HEK293 (cell line): ENCODE data around the gene SLC5A12.

Experiments
- CTCF ChIA-PET: fragments of 350-600 bp; formaldehyde crosslinking; extraction: SDS; loops from one replicate; lab custom pipeline; 2021; ENCODE audit warnings: antibody characterized with exemption; lab: Yijun Ruan, JAX
- POLR2A ChIA-PET: fragments of 300-600 bp; formaldehyde crosslinking; extraction: SDS; loops from one replicate; lab custom pipeline; 2020; ENCODE audit warnings: antibody characterized with exemption, inconsistent platforms; lab: Yijun Ruan, JAX
- H3K27ac ChIP-seq: fragments of 200-500 bp; sonication (Bioruptor generic); 2 replicates; pipeline ENCODE4 v1.5.1; 2014; ENCODE audit warnings: low read depth, low read length, control low read depth, inconsistent platforms; ENCODE audit errors: extremely low read depth
- H3K36me3 ChIP-seq, 2 experiments: fragments of 200-500 bp in 1 of 2; sonication (Bioruptor generic) in 1 of 2; 1 replicate in 1 of 2; 2 replicates in 1 of 2; pipeline ENCODE4 v1.5.1; 2014 to 2017; ENCODE audit warnings: inconsistent platforms in 2 of 2, low read length in 2 of 2; ENCODE audit not compliant: control insufficient read depth in 2 of 2, insufficient read depth in 1 of 2
- H3K4me1 ChIP-seq: fragments of 200-500 bp; sonication (Bioruptor generic); 2 replicates; pipeline ENCODE4 v1.5.1; 2014; ENCODE audit warnings: mild to moderate bottlenecking, low read length, inconsistent platforms; ENCODE audit not compliant: control insufficient read depth, insufficient read depth
- H3K4me3 ChIP-seq: 2 replicates; pipeline ENCODE4 v1.5.1; 2011; ENCODE audit warnings: low read depth, mild to moderate bottlenecking, control low read depth, low read length, moderate library complexity
- H3K9me3 ChIP-seq: fragments of 200-500 bp; sonication (Bioruptor generic); 2 replicates; pipeline ENCODE4 v1.5.1; 2014; ENCODE audit warnings: low read depth, low read length, inconsistent platforms; ENCODE audit not compliant: control insufficient read depth, insufficient read depth
- BCL11A ChIP-seq: fragments of 450-650 bp; formaldehyde crosslinking; IDR thresholded peaks from 2 replicates; pipeline ENCODE4 v1.5.1; 2016; ENCODE audit warnings: low read depth, missing biosample characterization, missing genetic modification characterization
- EGR2 ChIP-seq: fragments of 450-650 bp; formaldehyde crosslinking; IDR thresholded peaks from 2 replicates; pipeline ENCODE4 v1.5.1; 2016; ENCODE audit warnings: low read depth, missing biosample characterization, missing genetic modification characterization
- HOXD13 ChIP-seq: sonication (generic); formaldehyde crosslinking; IDR thresholded peaks from 2 replicates; pipeline ENCODE4 v1.8.0; 2022; ENCODE audit warnings: missing genetic modification reagents, borderline replicate concordance
- KLF8 ChIP-seq: fragments of 450-650 bp; formaldehyde crosslinking; IDR thresholded peaks from 2 replicates; pipeline ENCODE4 v1.5.1; 2016; ENCODE audit warnings: missing biosample characterization, missing genetic modification characterization
- PATZ1 ChIP-seq: fragments of 450-650 bp; formaldehyde crosslinking; IDR thresholded peaks from 2 replicates; pipeline ENCODE4 v1.5.1; 2016; ENCODE audit warnings: missing biosample characterization, missing genetic modification characterization
- SETDB1 ChIP-seq: IDR thresholded peaks from one replicate; pipeline ENCODE4 v1.6.1; 2017; ENCODE audit warnings: mild to moderate bottlenecking, low read length, moderate library complexity, mixed read lengths; ENCODE audit not compliant: insufficient read length
- WT1 ChIP-seq: fragments of 450-650 bp; formaldehyde crosslinking; IDR thresholded peaks from 2 replicates; pipeline ENCODE4 v1.5.1; 2016; ENCODE audit warnings: missing biosample characterization, missing genetic modification characterization
- ZBTB17 ChIP-seq: fragments of 450-650 bp; formaldehyde crosslinking; IDR thresholded peaks from 2 replicates; pipeline ENCODE4 v1.5.1; 2016; ENCODE audit warnings: missing biosample characterization, missing genetic modification characterization
- ZBTB48 ChIP-seq: fragments of 450-650 bp; formaldehyde crosslinking; IDR thresholded peaks from 2 replicates; pipeline ENCODE4 v1.5.1; 2016; ENCODE audit warnings: missing biosample characterization, missing genetic modification characterization
- ZNF112 ChIP-seq: fragments of 450-650 bp; formaldehyde crosslinking; IDR thresholded peaks from 2 replicates; pipeline ENCODE4 v1.5.0; 2017; ENCODE audit warnings: missing biosample characterization, missing genetic modification characterization
- ZNF146 ChIP-seq: fragments of 450-650 bp; formaldehyde crosslinking; IDR thresholded peaks from 2 replicates; pipeline ENCODE4 v1.5.1; 2016; ENCODE audit warnings: missing biosample characterization, missing genetic modification characterization
- ZNF19 ChIP-seq: fragments of 450-650 bp; formaldehyde crosslinking; IDR thresholded peaks from 2 replicates; pipeline ENCODE4; 2016; ENCODE audit warnings: missing biosample characterization, missing genetic modification characterization, low read depth
- ZNF311 ChIP-seq: fragments of 450-650 bp; formaldehyde crosslinking; IDR thresholded peaks from 2 replicates; pipeline ENCODE4 v1.5.1; 2017; ENCODE audit warnings: missing biosample characterization, missing genetic modification characterization, borderline replicate concordance
- ZNF473 ChIP-seq: fragments of 450-650 bp; formaldehyde crosslinking; IDR thresholded peaks from 2 replicates; pipeline ENCODE4 v1.5.1; 2017; ENCODE audit warnings: missing biosample characterization, missing genetic modification characterization
- ZNF561 ChIP-seq: fragments of 450-650 bp; IDR thresholded peaks from 2 replicates; pipeline ENCODE4 v1.5.1; 2018; ENCODE audit warnings: missing biosample characterization, missing genetic modification characterization, borderline replicate concordance
- ZNF610 ChIP-seq: fragments of 450-650 bp; formaldehyde crosslinking; IDR thresholded peaks from 2 replicates; pipeline ENCODE4 v1.5.1; 2016; ENCODE audit warnings: missing biosample characterization, missing genetic modification characterization, borderline replicate concordance
- ZNF621 ChIP-seq: fragments of 450-650 bp; formaldehyde crosslinking; IDR thresholded peaks from 2 replicates; pipeline ENCODE4 v1.5.1; 2017; ENCODE audit warnings: missing biosample characterization, missing genetic modification characterization
- ZNF777 ChIP-seq: fragments of 450-650 bp; formaldehyde crosslinking; IDR thresholded peaks from 2 replicates; pipeline ENCODE4 v1.5.1; 2017; ENCODE audit warnings: missing biosample characterization, missing genetic modification characterization, borderline replicate concordance
- TF ChIP-seq, protein P1 (sequence below): fragments of 450-650 bp; IDR thresholded peaks from 2 replicates; pipeline ENCODE4 v1.5.1; 2018; ENCODE audit warnings: missing biosample characterization, mild to moderate bottlenecking, missing genetic modification characterization
- TF ChIP-seq, protein P2 (sequence below): fragments of 450-650 bp; formaldehyde crosslinking; IDR thresholded peaks from 2 replicates; pipeline ENCODE4 v1.5.1; 2016; ENCODE audit warnings: missing biosample characterization, missing genetic modification characterization

SLC5A12 gene

GRCh38 chr11:26749927-26750326, 28.1 kb upstream of the SLC5A12 start:
- H3K9me3 ChIP-seq, result no peaks in the 10 kb centered on the region
- H3K4me3 ChIP-seq, result no peak overlapping the region
- TF ChIP-seq KLF8 (tag by site-specific recombination) (no peak), ZNF610 (tag by site-specific recombination) (no peak), ZNF146 (tag by site-specific recombination) (no peak), EGR2 (tag by site-specific recombination) (no peak), SETDB1 (no peak), ZNF19 (tag by site-specific recombination) (no peak), BCL11A (tag by site-specific recombination) (no peak), WT1 (no peak), ZNF561 (no peak), ZNF311 (tag by site-specific recombination) (no peak)
- TF ChIP-seq, protein P1, sequence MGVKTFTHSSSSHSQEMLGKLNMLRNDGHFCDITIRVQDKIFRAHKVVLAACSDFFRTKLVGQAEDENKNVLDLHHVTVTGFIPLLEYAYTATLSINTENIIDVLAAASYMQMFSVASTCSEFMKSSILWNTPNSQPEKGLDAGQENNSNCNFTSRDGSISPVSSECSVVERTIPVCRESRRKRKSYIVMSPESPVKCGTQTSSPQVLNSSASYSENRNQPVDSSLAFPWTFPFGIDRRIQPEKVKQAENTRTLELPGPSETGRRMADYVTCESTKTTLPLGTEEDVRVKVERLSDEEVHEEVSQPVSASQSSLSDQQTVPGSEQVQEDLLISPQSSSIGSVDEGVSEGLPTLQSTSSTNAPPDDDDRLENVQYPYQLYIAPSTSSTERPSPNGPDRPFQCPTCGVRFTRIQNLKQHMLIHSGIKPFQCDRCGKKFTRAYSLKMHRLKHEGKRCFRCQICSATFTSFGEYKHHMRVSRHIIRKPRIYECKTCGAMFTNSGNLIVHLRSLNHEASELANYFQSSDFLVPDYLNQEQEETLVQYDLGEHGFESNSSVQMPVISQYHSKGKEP (tag by site-specific recombination), result no peak
- TF ChIP-seq, protein P2, sequence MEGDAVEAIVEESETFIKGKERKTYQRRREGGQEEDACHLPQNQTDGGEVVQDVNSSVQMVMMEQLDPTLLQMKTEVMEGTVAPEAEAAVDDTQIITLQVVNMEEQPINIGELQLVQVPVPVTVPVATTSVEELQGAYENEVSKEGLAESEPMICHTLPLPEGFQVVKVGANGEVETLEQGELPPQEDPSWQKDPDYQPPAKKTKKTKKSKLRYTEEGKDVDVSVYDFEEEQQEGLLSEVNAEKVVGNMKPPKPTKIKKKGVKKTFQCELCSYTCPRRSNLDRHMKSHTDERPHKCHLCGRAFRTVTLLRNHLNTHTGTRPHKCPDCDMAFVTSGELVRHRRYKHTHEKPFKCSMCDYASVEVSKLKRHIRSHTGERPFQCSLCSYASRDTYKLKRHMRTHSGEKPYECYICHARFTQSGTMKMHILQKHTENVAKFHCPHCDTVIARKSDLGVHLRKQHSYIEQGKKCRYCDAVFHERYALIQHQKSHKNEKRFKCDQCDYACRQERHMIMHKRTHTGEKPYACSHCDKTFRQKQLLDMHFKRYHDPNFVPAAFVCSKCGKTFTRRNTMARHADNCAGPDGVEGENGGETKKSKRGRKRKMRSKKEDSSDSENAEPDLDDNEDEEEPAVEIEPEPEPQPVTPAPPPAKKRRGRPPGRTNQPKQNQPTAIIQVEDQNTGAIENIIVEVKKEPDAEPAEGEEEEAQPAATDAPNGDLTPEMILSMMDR (tag by site-specific recombination), result no peak
- no peaks in the 10 kb centered on the region for H3K4me1 ChIP-seq
- ChIA-PET CTCF (no interaction called here), POLR2A (no interaction called here)
- no peak overlapping the region for H3K27ac ChIP-seq
- H3K36me3 ChIP-seq, result no peaks in the 10 kb centered on the region

DNA sequence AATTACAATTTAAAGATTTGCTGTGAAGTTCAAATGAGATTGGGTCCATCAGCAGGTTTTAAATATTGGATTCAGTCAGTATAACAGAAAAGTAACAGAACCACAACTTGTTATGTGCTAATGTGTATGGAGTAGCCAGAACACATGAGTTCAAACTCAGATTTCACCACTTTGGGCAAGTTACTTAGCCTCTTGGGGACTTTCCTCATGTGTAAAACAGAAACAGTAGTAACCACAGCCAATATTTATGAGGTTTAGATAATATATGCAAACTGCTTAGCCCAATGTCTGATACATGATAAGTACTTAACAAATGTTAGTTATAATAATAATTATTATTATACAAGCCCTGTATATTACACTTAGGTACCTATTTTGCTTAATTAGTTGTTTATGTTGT, 21.8 kb upstream of the SLC5A12 start:
- no peak overlapping the region for H3K4me3 ChIP-seq
- H3K9me3 ChIP-seq, result no peaks in the 10 kb centered on the region
- H3K4me1 ChIP-seq, result peaks cover 2% of the 10 kb centered on the region; the same call in 1 of the 2 replicates
- ChIA-PET CTCF (no interaction called here), POLR2A (no interaction called here)
- H3K36me3 ChIP-seq, result no peaks in the 10 kb centered on the region
- H3K27ac ChIP-seq, result no peak overlapping the region
- TF ChIP-seq PATZ1 (tag by site-specific recombination), result no peak

GRCh38 chr11:26742966-26743365, 21.1 kb upstream of the SLC5A12 start:
- Histone ChIP-seq H3K27ac (no peak overlapping the region), H3K4me3 (no peak overlapping the region), H3K9me3 (no peaks in the 10 kb centered on the region), H3K36me3 (no peaks in the 10 kb centered on the region), H3K4me1 (peaks cover 2% of the 10 kb centered on the region; the same call in 1 of the 2 replicates)
- CTCF ChIA-PET, result interaction anchor here (0.6 kb wide), 1 partner anchor 94 kb away, joined by 4 read pairs; no protein-coding TSS in a partner anchor
- TF ChIP-seq ZBTB48 (no peak), ZNF777 (tag by site-specific recombination) (no peak), HOXD13 (CRISPR knock-in tag) (no peak), ZNF473 (tag by site-specific recombination) (no peak), ZBTB17 (tag by site-specific recombination) (no peak), ZNF112 (no peak), ZNF621 (no peak)
- POLR2A ChIA-PET, result no interaction called here
